ENCODE measurements around the gene MRPS34.
"Not testable (repeated sequence)": the region's sequence is repeated elsewhere in the genome, so short reads cannot be mapped to it uniquely, and the experiment has no call there.

The MRPS34 gene

DNA sequence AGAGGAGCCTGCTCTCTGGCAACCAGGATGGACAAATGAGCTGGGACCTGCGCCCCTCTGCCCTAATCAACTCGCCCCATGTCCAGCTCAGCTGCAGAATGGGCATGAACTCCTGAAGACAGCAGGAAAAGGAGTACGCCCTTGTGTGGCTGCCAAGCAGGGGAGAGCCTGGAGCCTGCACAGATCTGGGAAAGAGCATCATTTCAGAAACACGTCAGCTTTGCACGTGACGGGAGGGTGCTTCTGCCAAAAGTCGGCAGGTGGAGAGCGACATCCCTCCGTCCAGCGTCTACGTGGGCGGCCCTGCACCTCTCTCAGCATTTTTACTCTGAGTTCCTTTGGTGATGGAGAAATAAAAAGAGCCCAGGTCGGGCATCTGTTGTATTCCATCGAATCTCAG lies 20.1 kb downstream of the MRPS34 start:
- no peak for DNase-seq (ENCODE audit: low read depth in 2 of 2)

DNA sequence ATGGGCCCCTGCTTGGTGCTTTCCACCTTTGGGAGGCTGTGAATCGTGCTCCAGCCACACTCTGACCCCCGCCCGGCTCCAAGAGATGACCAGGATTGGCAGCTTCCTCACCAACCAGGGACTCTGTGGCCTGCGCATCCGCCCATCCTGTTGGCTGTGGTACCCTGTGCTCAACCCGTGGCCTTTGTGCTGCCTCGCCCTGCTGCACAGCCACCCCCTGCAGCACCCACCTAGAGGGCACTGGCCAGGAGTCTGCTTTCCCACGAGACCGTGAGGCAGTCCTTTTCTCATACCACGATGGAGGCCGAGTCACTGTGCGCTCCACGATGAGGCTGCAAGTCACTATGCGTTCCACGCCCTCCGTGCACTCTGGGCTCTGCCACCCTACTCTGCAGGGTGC lies 21.0 kb downstream of the MRPS34 start:
- no peak for DNase-seq (ENCODE audit: low read depth in 2 of 2)

DNA sequence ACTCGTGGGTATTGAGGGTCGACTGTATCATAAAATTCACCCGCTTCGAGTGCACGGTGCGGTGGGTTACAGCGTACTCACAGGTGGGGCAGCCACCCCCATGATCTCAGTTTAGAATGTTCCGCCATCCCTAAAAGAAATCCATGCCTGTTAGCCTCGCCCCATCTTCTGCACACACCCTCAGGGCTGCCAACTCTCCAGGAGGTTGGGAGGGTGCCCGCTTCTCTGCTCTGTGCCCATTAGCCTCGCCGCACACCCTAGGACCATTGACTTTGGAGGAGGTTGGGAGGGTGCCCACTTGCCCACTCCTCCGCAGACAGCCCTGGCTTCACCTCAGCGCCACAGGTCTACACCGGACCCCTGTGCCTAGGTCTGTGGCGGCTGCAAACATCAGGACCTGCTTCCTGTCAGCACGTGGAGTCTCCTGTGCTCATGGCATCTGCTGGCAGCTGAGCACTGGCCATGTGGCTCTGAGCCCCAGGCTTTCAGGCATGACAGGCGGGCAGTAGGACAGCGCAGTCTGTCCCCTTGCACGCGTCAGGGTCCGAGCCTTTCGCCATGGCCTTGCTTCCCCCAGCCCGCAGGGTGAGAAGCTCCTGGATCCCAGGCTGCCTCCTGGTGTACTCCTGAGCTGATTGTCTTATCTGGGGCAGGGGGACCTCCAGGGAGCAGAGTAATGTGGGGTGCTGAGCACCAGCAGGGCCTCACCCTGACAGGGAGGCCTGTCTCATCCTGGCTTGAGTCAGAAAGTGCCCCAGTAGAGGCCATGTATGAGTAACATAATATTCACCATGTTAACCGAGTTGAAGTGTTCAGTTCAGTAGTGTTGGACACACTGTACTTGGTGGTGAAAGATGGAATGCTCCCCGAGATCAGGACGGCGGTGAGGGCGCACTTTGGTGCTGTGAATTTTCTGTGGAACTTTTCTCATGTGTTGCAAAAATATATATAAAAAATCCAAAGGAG lies 23.5 kb downstream of the MRPS34 start:
- DNase-seq (ENCODE audit: low read depth in 2 of 2), result no peak

DNA sequence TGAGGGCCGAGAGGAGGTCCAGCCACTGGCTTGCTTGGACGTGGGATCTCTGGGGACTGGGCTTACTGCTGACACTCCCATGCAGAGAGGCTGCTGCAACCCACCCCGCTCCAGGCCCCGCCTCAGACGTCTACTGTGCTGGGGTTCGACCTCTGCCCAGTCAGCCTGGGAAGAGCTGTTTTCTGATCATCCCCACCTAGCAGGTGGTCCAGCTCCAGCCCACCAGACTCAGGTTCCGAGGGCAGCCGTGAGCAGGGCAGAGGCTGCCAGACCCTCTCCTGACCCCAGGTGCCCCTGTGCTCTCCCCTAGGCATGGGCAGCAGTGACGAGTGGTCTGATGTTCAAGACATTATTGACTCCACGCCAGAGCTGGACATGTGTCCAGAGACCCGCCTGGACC lies 25.0 kb downstream of the MRPS34 start:
- no peak for DNase-seq (ENCODE audit: low read depth in 2 of 2)

DNA sequence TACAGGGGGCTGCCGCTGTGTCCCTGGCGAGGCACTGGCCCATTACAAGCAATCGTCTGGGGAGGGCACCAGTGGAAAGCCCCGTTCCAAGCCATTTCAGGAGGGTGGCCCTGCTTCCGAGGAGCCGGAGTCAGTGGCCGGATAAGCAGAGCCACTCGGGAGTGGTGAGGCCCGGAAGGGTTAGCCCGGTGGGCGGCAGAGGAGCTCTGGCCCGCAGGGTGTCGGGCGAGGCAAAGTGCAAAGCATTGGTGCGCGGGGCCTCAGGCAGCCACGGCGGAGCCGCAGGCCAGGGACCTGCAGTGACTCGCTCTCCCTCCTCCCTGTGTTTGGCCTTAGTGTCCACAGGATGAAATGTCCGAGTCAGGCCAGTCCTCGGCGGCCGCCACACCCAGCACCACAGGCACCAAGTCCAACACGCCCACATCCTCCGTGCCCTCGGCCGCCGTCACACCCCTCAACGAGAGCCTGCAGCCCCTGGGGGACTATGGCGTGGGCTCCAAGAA lies 26.2 kb downstream of the MRPS34 start:
- DNase-seq (ENCODE audit: low read depth in 2 of 2), result no peak

DNA sequence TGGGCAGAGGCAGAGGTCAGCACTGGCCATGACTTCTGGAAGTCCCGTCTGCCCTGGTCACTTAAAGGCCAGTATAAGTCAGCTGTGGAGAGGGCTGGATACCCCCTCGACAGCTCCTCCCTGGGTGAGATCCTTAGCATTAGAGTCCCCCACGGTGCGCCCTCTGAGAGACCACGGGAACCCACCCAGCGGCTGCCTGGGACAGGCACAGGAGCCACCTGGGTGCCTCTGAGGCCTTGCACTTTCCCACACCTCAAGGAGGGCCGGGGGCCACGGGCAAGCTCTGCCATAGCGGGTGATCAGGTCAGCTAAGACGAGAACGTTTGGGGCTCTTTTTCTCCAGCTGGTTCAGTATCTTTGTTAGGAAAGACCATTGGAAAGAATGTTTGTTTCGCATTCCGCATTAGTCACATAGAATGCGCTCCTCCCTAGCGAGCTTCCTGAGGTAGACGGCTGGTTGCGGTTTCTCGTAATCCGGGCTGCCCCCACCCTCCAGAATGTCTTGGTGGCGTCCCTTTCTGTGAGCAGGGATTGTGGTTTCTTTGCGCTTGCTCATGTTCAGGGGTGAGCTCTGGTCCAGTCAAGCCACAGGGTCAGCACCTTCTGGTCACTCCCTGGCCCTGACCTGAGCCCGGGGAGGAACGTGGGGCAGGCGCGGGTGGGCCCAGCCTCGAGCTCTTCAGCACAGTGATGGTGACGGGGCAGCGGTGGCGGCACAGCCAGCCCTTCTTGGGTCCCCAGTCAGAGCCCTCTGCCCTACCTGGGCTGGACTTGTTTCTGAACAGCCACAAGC lies 26.8 kb downstream of the MRPS34 start:
- no peak for DNase-seq (ENCODE audit: low read depth in 2 of 2)

DNA sequence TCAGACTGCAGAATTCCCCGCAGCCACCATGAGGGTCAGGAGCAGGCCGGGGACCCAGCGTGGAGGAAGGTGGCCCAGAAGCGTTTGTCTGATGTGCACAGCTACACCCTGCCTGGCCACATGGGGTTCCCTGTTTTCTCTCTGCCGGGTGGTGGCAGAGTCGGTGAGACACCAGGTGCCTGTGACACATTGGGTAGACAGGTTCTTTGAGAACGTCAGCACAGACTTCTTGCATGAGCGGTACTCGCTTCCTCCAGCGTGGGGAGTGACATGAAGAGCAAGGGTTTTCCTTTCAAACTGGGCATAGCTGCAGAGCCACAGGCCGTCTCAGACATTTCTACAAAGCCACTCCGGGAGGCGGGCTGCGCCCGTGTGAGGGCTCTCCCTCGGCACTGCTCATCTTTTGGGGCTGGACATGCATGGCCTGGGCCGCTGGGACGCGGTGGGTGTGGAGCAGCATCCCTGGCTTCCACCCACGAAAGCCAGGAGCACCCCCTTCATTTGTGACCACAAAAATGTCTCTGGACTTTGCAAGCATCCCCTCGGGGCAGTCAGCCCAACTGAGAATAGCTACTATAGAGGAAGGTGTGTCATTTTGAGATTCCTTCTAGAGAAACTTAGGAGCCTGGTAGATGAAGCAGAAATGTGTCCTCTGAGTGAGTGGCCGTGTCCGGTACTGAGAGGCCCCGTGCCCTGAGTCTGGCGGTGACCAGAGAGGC lies 27.6 kb downstream of the MRPS34 start:
- DNase-seq (ENCODE audit: low read depth in 2 of 2), result no peak

DNA sequence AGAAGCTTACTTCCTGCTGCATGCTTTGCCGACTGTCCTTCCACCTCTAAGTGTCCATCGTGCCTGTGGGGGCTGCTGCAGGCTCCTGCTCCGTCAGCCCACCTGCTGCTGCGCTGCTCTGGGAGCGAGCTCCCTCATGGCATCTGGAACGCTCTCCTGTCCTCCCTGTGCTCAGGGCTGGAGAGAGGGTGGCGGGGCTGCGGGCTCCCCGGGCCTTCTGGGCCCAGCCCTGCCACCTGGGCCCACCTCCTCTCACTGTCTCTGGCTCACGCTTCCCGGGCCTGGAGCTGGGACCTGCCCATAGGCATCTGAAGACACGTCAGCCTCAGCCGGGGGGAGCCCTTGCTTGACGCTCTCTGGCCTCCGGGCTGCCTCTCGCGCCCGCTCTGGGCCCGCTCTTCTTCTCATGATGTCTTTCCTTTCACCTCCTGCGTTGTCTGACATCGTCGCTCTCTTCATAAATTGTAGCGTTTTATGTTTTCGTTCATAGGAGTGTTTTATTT lies 28.5 kb downstream of the MRPS34 start:
- no peak for DNase-seq (ENCODE audit: low read depth in 2 of 2)

DNA sequence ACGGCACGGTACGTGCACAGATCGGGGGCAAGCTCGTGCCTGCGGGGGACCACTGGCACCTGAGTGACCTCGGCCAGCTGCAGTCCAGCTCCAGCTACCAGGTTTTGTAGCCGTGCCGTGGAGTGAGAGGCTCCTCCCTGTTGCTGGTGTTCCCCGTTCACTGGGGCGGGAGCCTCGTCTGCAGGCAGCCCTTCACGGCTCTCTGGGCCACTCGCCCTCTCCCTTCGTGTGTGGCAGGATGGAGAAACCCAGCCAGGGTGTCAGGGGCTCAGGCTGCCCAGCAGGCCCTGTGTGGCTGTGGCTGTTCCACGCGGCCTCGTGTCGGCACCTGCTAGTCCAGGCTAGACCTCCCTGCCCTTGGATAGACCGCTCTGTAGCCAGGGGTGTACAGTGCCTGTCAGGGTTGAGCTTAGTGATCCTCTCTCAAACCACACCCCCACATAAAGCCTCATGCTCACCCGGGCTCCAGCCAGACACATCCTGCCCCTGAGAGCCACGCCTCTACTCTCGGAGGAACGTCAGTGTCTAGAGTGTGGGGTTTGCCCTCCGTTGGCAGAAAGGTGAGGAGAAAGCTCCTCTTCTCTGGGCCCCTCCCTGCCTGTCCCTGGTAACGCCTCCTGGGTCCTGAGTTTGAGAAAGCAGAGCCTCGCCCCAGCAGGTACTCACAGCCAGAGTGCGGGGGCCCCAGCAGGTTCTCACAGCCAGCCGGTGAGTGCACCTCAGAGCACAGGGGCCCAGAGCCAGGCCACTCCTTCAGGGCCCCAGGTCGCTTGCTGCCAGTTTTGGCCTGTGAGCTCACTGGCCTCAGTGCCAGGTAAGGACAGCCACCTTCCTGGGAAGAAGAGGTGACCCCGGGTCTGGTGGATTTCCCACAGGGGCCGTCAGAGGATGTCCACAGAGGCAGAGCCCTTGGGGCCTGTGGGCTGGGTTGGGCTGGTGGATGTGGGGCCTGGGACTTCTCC lies 29.3 kb downstream of the MRPS34 start:
- DNase-seq (ENCODE audit: low read depth in 2 of 2), result no peak

DNA sequence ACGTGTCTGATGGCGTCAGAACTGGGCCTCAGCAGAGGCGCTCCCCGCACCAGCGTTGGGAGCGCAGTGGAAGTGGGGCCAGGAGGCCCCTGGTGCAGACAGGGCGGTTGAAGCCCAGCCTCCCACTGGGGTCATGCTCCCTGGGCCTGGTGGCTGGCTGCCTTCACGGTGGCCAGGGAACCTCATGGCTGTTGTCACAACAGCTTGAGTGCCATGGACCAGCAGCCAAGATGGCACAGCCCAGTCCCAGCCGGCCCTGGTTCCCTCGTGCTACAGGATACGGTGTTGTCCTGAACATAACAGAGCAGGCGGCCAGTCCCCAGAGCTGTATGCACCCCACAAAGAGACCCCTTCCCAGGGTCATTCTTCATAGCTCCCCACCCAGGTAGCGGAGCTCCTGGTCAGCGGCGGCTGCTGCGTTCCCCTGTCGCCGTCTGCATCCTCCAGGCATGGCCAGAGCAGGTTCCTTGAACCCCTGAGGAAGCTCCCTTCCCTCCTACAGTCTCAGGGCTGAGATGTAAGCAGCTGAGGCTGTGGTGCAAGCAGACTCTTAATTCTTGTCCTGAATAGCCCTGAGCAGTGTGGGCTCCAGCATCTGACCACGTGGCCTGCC lies 31.3 kb downstream of the MRPS34 start:
- DNase-seq (ENCODE audit: low read depth in 2 of 2), result no peak

DNA sequence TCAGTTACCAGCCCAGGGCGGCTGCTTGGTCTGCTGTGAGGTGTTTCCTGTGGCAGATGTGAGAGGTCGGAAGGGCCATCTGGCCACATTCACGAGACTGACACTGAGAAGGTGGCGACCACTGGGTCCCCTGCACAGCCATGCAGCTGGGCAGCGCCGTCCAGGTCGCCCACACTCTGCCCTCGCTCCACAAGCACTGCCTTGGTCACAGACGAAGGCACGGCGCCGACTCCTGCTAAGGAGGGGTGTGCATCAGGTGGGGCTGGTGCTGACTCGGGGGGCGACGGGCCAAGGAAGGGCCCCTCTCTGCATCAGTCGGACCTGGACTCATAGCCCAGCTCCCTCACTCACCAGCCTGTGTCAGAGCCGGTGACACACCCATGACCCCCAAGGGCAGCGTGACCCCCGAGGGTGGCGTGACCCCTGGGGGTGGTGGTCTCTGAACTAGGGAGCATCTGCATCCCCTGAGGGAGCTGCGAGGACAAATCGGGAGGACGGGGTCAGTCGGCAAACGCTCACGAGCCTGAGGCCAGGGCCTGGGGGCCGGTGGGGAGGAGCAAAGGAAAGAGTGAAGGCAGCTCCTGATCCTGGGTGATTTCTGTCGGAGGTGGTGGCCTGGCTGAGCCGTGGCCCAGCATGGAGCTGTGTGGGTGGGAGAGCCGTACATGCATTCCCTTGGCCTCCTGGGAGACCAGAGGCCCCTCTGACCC lies 32.0 kb downstream of the MRPS34 start:
- no peak for DNase-seq (ENCODE audit: low read depth in 2 of 2)

DNA sequence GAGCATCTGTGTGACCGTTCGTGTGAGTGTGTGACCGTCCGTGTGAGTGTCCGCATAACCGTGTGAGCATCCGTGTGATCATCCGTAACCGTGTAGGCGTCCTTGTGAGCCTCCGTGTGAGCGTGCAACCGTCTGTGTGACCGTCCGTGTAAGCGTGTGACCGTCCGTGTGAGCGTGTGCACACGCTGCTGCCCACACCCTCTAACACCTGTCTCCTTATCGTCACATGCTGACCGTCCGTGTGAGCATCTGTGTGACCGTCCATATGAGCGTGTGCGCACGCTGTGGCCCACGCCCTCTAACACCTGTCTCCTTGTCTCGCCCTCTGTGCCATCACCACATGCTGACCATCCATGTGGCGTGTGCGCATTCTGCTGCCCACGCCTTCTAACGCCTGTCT lies 32.7 kb downstream of the MRPS34 start:
- DNase-seq (ENCODE audit: low read depth in 2 of 2), result no peak

DNA sequence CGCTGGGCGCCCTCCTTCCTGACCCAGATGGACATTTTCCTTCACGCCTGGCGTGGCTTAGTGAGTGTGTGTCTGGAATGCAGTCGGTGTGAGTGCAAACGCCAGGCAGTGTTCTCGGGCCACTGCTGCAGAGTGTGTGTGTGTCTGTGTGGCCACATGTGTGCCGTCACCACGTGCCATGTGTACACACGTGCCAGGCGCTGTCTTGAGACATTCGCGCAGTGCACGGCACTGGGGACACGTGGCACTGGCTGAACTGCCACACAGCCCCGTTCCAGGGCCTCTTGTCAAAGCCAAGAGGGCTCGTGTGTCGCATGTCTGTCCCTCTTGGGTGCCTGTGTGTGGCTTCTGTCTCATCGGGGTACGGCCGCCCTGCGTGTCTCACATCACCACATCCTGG lies 38.1 kb downstream of the MRPS34 start:
- DNase-seq (ENCODE audit: low read depth in 2 of 2), result no peak

DNA sequence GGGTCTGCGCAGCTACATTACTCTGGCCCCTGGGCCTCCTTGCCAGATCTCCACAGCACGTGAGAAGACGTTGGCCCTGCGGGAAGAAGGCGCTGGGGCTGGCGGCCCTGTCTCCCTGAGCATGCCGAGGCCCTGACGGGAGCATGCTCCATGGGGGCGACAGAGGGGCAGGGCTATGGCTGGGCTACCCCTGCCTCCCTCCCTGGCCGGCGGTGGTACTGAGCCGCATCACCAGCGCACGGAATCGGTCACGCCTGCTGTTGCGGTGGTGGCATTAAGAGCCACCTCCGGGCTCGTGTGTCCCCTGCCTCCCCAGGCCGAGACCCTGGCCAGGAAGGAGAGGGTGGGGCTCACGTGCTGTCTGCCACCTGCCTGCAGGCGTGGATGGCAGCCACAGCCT lies 38.8 kb downstream of the MRPS34 start:
- no peak for DNase-seq (ENCODE audit: low read depth in 2 of 2)

DNA sequence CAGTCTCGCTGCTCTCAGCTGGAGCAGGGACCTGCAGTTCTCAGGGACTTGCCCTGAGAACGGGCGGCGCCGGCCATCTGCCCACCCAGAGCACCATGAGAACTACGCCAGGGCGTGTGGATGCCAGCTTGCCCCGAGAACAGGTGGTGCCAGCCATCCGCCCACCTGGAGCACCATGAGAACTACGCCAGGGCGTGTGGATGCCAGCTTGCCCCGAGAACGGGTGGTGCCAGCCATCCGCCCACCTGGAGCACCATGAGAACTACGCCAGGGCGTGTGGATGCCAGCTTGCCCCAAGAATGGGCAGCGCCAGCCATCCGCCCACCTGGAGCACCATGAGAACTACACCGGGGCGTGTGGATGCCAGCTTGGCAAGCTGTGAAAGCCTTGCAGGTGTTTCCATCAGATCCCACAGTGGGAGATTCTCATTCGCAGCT lies 40.4 kb downstream of the MRPS34 start:
- not testable (repeated sequence) for DNase-seq (ENCODE audit: low read depth in 2 of 2)

DNA sequence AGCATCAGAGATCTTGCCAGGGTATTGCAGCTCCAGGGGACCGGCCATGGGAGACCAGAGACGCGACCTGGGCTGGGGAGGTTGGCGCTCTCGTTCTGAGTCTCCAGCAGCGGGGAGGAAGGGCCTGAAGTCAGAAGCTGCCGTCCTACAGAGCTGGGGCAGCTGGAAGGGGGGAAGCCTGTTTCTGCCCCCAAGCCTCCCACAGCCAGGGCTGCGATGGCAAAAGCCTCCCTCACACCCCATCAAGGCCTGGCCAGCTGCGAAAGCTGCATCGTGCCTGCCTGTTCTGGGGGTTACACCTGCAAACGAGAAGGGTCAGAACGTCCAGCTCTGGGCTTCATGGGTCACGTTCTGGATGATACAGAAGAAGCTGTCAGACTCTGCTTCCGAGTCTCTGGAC lies 40.9 kb downstream of the MRPS34 start:
- DNase-seq (ENCODE audit: low read depth in 2 of 2), result no peak

DNA sequence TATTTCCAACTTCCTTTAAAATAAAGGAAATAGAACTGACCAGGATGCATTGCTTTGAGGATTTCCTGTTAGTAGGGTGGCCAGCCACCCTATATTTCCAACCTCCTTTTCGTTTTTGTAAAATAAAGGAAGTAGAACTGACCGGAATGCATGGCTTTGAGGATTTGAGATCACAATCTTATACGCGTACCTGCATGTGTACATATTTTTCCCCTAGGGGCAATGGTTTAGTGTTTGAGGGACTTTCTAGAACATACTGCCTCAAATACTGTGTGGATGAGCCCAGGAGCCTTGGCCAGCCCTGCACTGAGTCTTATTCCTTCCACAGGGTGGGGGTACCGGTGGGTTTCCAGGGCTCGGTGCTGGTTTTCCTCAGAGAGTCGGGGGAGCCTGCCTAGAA lies 41.3 kb downstream of the MRPS34 start:
- DNase-seq (ENCODE audit: low read depth in 2 of 2), result no peak

DNA sequence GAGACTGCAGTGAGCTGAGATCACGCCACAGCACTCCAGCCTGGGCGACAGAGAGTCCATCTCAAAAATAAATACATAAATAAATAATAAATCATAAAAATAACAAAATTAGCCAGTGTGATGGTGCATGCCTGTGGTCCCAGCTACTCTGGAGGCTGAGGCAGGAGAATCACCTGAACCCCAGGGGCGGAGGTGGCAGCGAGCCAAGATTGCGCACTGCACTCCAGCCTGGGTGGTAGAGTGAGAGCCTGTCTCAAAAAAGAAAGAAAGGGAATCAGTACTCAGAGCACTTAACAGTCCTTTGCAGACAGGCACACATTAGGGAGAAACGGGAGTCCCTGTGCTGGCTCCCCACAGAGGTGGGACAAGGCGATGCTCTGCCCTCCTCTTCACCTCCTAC lies 41.9 kb downstream of the MRPS34 start:
- DNase-seq (ENCODE audit: low read depth in 2 of 2), result no peak

DNA sequence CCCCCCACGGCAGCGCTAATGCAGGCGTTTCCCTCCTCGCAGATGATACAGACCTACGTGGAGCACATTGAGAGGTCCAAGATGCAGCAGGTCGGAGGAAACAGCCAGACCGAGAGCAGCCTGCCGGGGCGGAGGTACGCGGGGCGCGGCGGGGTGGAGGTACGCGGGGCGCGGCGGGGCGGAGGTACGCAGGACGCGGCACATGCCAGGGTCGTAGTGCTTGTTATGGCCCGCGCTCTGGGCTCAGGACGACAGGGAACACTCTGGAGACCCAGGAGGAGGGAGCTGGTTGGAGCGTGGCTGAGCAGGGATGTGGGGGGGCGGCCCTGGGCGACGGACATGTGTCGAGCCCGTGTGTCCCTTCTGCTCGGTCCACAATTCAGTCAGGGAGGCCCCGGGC lies 43.5 kb downstream of the MRPS34 start:
- DNase-seq (ENCODE audit: low read depth in 2 of 2), result no peak

DNA sequence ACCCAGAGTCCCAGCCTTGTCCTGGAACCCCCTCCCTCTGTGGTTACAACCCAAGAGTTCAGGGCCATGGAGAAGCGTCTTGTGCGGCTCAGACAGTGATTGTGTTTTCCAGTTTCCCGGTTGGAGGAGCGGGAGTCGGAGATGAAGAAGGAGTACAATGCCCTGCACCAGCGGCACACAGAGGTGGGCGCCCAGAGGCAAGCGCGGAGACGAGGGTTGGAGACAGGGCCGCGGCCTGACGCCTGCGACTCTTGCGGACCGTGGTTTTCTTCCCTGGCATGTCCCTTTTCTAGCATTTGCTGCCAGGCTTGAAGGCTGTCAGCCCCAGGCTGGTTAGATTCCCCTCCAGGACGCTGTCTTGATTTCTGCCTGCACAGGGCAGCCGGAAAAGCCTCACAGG lies 43.9 kb downstream of the MRPS34 start:
- no peak for DNase-seq (ENCODE audit: low read depth in 2 of 2)

Measured in stimulated activated CD4-positive, alpha-beta T cell treated with anti-CD3 and anti-CD28 coated beads, Interleukin-15, amount 100 ng/mL, for 48 hours (primary cell).